BJ (cell line): ENCODE data around the gene TAOK2. TPM values are rescaled to one million over a fixed set of nuclear protein-coding genes. Genes with fewer than 3 reads are reported as not detected.

Experiments used
- CTCF ChIA-PET: fragments of 350-600 bp; formaldehyde crosslinking; extraction: SDS; loops from one replicate; lab custom pipeline; 2021; ENCODE audit warnings: antibody characterized with exemption, inconsistent platforms; lab: Yijun Ruan, JAX
- POLR2A ChIA-PET: fragments of 300-600 bp; sonication (Branson Sonifier 250); formaldehyde crosslinking; extraction: SDS; loops from one replicate; lab custom pipeline; 2021; ENCODE audit warnings: antibody characterized with exemption; lab: Charles Lee
- DNase-seq: peaks from one replicate; pipeline ENCODE4 v3.0.0-alpha.2; 2011; ENCODE audit warnings: low read depth
- H3K27me3 ChIP-seq: 2 replicates; pipeline ENCODE4 v1.6.0; 2011; ENCODE audit warnings: low read length; ENCODE audit not compliant: control insufficient read depth, insufficient read depth
- H3K36me3 ChIP-seq: 2 replicates; pipeline ENCODE4 v1.5.1; 2011; ENCODE audit warnings: low read length; ENCODE audit not compliant: control insufficient read depth, insufficient read depth
- H3K4me3 ChIP-seq: 2 replicates; pipeline ENCODE4 v1.5.1; 2011; ENCODE audit warnings: low read depth, mild to moderate bottlenecking, control low read depth, low read length
- CTCF ChIP-seq: IDR thresholded peaks from 2 replicates; pipeline ENCODE4 v1.5.1; 2011; ENCODE audit warnings: low read depth, mild to moderate bottlenecking, control low read depth, inconsistent platforms, low read length, moderate library complexity; ENCODE audit not compliant: insufficient read depth
- polyA plus RNA-seq: library from polyadenylated mRNA; depleted of rRNA; stranded (reverse); fragments of >200 nt; gene quantifications from 2 replicates; pipeline ENCODE4 v1.2.3, GENCODE V29; 2011

Gene TAOK2
- polyA plus RNA-seq, 1 experiment: 24.3 TPM

GRCh38 chr16:30027588-30028437 is 54.1 kb downstream of the TAOK2 start:
- Histone ChIP-seq H3K27me3 (peaks cover 35% of the 10 kb centered on the region), H3K36me3 (no peaks in the 10 kb centered on the region), H3K4me3 (no peak overlapping the region)
- TF ChIP-seq CTCF: no peak
- DNase-seq: no peak
- ChIA-PET POLR2A (no interaction called here), CTCF (interaction anchor here (0.6 to 1.1 kb wide), 3 partner anchors 11 to 327 kb away, joined by 3 to 4 read pairs (median 3); no protein-coding TSS in a partner anchor)

- POLR2A ChIA-PET: no interaction called here
- no peak overlapping the region for H3K4me3 ChIP-seq
- CTCF ChIA-PET: interaction anchor here (0.6 to 1.1 kb wide), 2 partner anchors 11 to 224 kb away, joined by 3 to 4 read pairs; no protein-coding TSS in a partner anchor
- H3K27me3 ChIP-seq: peaks cover 34% of the 10 kb centered on the region
- TF ChIP-seq CTCF: no peak
- no peak for DNase-seq
- no peaks in the 10 kb centered on the region for H3K36me3 ChIP-seq
Observed at GRCh38 chr16:30028438-30029076, 54.9 kb downstream of the TAOK2 start.

- no peak for TF ChIP-seq CTCF
- ChIA-PET POLR2A (no interaction called here), CTCF (interaction anchor here (1.4 to 6.0 kb wide), 3 partner anchors 13 to 29 kb away, joined by 4 to 46 read pairs (median 29); a partner anchor contains a TSS)
- no peak for DNase-seq
- H3K27me3 ChIP-seq: peaks cover 32% of the 10 kb centered on the region
- no peaks in the 10 kb centered on the region for H3K36me3 ChIP-seq
- H3K4me3 ChIP-seq: no peak overlapping the region
Observed at GRCh38 chr16:30030011-30030685, 56.5 kb downstream of the TAOK2 start.

DNA sequence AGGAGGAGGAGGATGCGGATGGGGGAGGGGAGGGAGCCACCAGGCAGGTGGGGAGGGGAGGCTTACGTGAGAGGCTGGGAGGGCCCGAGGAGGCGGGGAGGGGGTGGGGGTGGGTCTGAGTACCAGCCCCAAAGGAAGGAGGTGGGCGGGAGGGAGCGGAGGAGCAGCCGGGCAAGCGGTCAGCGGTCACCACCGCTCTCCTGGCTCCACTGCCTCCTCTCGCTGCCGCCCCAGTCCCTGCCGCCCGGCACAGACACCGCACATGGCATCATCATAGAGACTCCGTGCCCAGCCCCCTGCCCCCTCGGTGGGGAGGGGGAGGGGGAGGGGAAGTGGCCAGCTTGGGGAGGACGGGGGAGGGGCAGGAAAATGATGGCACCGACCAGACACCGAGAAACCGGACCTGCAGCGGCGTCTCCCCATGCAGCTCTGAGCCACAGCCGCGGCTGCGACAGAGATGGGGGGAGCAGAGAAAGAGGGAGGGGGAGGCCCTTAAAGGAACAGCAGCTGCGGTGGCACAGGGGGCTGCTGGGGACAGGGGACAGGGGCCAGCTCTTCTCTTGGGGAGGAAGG is 57.3 kb downstream of the TAOK2 start, which contains the start of gene TLCD3B:
Gene TLCD3B (minus strand): TSS at position 431 of the 573 bp plus-strand sequence. CDS start 744 bp downstream, outside the sequence.
- H3K36me3 ChIP-seq: no peaks in the 10 kb centered on the region
- no peak for TF ChIP-seq CTCF
- CTCF ChIA-PET: interaction anchor here (1.1 to 6.0 kb wide), 12 partner anchors 8 to 331 kb away, joined by 3 to 46 read pairs (median 7); partner anchors contain the start of gene C16orf92
- peak within 1 kb of the TSS; percentile 6 for H3K4me3 ChIP-seq
- peaks cover 30% of the 10 kb centered on the region for H3K27me3 ChIP-seq
- no peak for DNase-seq
- POLR2A ChIA-PET: no interaction called here
